Spinal cord (tissue), 10 donors: ENCODE data around the gene MYH7B. TPM values are rescaled to one million over a fixed set of nuclear protein-coding genes. Genes with fewer than 3 reads are reported as not detected.
A peak's percentile ranks its signal among the peaks of the same experiment; 100 is the strongest.

Source experiments
- DNase-seq, 6 donors: peaks; one replicate each; pipeline versions ENCODE4 v3.0.0 to v3.0.0-alpha.2; 2013 to 2015; ENCODE audit warnings: low spot score in 6 of 6, low read depth in 4 of 6
- H3K27ac ChIP-seq: one replicate; pipeline ENCODE4 v1.5.1; 2013; ENCODE audit warnings: low read depth, low read length, control low read depth
- H3K27me3 ChIP-seq: one replicate; pipeline ENCODE4 v1.6.1; 2013; ENCODE audit warnings: low read length; ENCODE audit not compliant: control insufficient read depth, insufficient read depth
- H3K36me3 ChIP-seq: one replicate; pipeline ENCODE4 v1.6.1; 2013; ENCODE audit warnings: low read length; ENCODE audit not compliant: control insufficient read depth, insufficient read depth
- H3K4me1 ChIP-seq: one replicate; pipeline ENCODE4 v1.6.1; 2013; ENCODE audit warnings: low read length; ENCODE audit not compliant: control insufficient read depth, insufficient read depth
- H3K4me3 ChIP-seq: one replicate; pipeline ENCODE4 v1.5.1; 2013; ENCODE audit warnings: low read depth, low read length, control low read depth
- H3K9me3 ChIP-seq: one replicate; pipeline ENCODE4 v1.6.1; 2013; ENCODE audit warnings: low read length; ENCODE audit not compliant: control insufficient read depth, insufficient read depth
- WGBS: methylation state at CpG from one replicate; pipeline ENCODE4 v1.1.5; 2013; ENCODE audit warnings: missing lambda C conversion rate; ENCODE audit not compliant: insufficient coverage; 5-methylcytosine and 5-hydroxymethylcytosine counted together
- polyA plus RNA-seq, 2 donors: library from polyadenylated mRNA; unstranded; fragments of 120-200 nt; gene quantifications; one replicate each; pipeline ENCODE4 v1.2.1, GENCODE V29; 2013; ENCODE audit not compliant: insufficient read length in 2 of 2
- small RNA-seq: library from RNA; depleted of rRNA; stranded (forward); fragments of <200 nt; gene quantifications from one replicate; pipeline ENCODE3, GENCODE V24; 2014; ENCODE audit warnings: low replicate concordance
- total RNA-seq, 2 donors: library from RNA; depleted of rRNA in 1 of 2; stranded (reverse); fragments of 120-200 nt in 1 of 2; fragments of >200 nt in 1 of 2; gene quantifications; one replicate each; pipeline versions ENCODE4 v1.2.3 to v1.2.4, GENCODE V29; 2013 to 2014
- donor health status: healthy.

Gene MYH7B
- total and polyA plus RNA-seq, 4 donors: 0.89 to 6.4 (median 3.5) TPM

DNA sequence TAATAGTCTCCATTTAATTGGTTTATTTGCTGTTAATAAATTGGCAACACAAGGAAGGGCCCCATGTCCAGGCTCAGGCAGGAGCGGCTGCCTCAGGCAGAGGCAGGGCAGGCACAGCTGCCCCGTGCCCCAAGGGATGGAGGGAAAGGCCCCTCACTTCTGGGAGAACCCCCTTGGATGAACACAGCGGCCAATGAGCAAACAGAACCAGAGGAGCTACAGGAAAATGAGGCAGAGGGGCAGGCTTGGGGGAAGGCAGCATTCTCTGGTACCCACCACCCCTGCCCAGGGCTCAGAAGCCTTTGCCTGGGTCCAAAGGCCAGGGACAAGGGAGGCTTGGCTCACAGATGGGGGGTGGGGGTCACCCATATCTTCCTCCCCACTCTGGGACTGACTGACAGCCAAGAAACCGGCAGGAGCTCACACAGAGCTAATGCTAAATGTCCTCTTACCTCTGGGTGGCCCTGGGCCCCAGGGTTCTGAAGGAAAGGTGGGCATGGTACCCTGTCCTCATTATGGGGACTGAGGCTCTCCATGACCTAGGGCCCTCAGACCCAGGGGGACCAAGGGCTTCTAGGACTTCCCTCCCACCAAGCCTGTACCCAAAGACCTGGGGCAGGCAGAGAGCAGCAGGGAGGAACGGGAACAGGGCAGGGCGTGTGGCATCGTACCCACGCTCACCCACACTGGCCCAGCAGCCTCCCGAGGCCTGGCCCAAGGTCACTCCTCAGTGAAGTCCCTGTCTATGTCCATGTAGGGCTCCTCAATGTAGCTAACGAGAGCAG, 47.0 kb downstream of the MYH7B start:
- Histone ChIP-seq H3K9me3 (no peaks in the 10 kb centered on the region), H3K36me3 (peaks cover 97% of the 10 kb centered on the region), H3K4me1 (peaks cover 2% of the 10 kb centered on the region), H3K4me3 (no peak overlapping the region), H3K27me3 (no peaks in the 10 kb centered on the region), H3K27ac (no peak overlapping the region)
- DNase-seq: no peak
- WGBS: 89% methylated on average over 10 of the region's 10 CpGs

DNA sequence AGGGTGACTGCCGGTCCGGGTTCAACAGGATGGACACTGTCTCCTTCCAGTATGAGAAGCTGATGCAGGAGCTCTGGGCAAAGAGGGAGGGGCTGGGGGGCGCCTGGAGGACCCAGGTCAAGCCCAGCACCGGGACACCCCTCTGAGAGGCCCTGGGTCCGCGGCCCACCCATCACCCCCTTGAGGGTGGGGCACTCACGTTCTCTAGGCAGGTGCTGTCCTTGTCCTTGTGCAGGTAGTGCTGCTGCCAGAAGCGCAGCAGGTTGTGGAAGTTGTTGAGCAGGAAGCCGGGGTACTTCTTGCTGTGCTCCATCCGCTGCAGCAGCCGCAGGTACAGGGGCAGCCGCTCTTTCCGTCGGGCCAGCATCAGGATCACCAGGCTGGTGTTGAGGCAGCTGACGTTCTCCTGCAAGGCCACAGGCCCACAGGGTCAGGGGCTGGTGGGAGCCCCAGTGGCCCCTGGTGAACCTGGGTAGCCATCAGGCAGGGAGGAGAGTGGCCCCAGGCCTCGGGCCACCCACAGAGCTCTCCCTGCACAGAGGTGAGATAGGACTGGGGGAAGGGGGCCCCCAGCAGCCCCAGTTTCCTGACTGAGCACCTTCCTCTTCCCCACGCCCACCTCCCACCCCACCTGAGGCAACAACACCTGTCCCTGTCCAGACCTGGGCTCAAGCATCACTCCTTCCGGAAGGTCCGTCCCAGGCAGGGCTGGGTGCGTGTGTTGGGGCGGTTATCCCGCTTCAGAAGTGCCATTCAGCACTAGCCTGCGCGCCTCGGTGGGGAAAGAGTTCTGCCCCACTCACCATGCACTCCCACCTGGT, 47.8 kb downstream of the MYH7B start:
- WGBS: 96% methylated on average over 25 of the region's 25 CpGs
- no peak overlapping the region for H3K27ac ChIP-seq

DNA sequence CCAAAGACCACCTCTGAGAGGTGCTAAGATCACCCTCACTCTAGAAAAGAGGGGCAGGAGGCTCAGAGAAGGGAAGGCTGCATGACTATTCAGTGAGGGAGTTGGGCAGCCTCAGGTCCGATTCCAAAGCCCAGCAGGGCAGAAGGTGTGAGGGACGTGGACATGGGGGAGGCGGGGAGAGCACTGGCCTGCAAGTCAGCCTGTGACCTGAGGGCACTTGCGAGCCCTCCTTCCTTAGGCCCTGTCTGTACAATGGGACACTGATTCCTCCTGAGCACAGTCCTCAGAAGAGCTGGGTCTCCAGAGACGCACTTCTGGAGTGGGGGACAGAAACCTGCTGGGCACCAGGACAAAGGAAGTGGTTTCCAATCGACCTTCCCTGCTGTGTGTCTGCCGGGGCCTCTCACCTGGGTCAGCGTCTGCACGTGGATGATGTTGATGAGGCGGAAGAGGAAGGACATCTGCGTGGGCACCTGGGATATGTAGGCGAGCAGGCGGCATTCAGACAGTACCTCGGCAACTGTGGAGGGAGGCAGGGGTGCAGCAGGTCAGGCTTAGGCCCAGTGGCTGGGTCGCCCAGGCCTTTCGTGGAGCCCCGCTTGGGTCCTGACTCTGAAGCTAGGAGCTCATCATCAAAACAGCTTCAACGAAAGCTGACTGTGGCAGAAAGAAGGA, 48.5 kb downstream of the MYH7B start:
- WGBS: 91% methylated on average over 18 of the region's 18 CpGs
- Histone ChIP-seq H3K4me1 (no peaks in the 10 kb centered on the region), H3K4me3 (no peak overlapping the region), H3K27ac (no peak overlapping the region), H3K27me3 (no peaks in the 10 kb centered on the region), H3K9me3 (no peaks in the 10 kb centered on the region), H3K36me3 (peaks cover 98% of the 10 kb centered on the region)
- DNase-seq: no peak

More for the DNA sequence above, 47.8 kb downstream of the MYH7B start:
- DNase-seq: no peak
- no peaks in the 10 kb centered on the region for H3K4me1 ChIP-seq
- H3K27me3 ChIP-seq: no peaks in the 10 kb centered on the region
- no peaks in the 10 kb centered on the region for H3K9me3 ChIP-seq
- H3K4me3 ChIP-seq: no peak overlapping the region
- peaks cover 98% of the 10 kb centered on the region for H3K36me3 ChIP-seq

DNA sequence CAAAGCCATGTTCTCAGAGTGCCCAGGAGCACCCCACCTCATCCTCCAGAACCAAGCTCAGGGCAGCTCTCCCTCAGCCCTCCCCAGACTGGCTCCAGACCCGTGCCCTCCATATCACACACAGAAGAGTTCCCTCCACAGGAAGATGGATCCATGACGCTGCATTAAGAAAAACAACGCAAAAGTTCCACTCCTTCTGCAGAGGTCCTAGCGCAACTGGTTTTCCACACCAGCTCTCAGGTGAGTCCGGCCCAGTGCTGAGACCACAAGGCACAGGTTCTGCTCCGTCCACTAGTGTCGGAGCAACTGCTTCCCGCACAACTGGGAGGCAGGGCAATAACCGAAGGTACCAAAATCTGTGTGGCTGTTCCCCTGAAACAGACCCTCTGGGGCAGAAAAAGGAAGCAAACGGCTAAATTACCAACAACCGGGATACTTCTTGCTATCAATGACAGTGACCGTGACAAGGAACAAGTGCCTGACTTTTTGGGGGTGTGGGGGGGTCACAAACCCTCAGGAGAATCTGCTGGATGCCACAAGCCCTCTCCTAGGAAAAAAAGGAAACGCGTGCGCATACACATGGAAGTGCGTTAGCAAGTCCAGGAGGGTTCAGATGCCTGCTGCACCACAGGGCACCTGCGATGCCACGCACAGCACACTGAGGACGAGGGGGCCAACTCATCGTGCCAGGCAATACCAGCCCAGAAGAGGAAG, 49.2 kb downstream of the MYH7B start:
- H3K4me1 ChIP-seq: no peaks in the 10 kb centered on the region
- no peak overlapping the region for H3K27ac ChIP-seq
- H3K27me3 ChIP-seq: no peaks in the 10 kb centered on the region
- H3K4me3 ChIP-seq: no peak overlapping the region
- H3K36me3 ChIP-seq: peaks cover 98% of the 10 kb centered on the region
- 89% methylated on average over 20 of the region's 20 CpGs for WGBS
- H3K9me3 ChIP-seq: no peaks in the 10 kb centered on the region
- DNase-seq: no peak

Small RNA genes within 50 kb of the gene (small RNA-seq; reads per million reads assigned to genes)
- 0.73 reads per million, percentile 70 among the genes with 10 or more reads in this experiment for gene MIR499A

Other genes with a start within 250 kb of the MYH7B start
- 10 to 100 TPM; 18.6 to 19.2 TPM for gene NCOA6, start 130.2 kb upstream of the MYH7B start, total RNA-seq
- 10 to 100 TPM; 48.0 to 49.6 TPM for gene NCOA6, start 130.2 kb upstream of the MYH7B start, polyA plus RNA-seq
- gene GGT7, start 83.0 kb upstream of the MYH7B start, total RNA-seq: 10 to 100 TPM; 10.8 to 22.0 TPM
- 10 to 100 TPM; 64.3 to 85.2 TPM for gene GGT7, start 83.0 kb upstream of the MYH7B start, polyA plus RNA-seq
- 10 to 100 TPM; 27.8 to 35.3 TPM for gene ACSS2, start 79.3 kb upstream of the MYH7B start, total RNA-seq
- 10 to 100 TPM; 38.2 to 48.5 TPM for gene ACSS2, start 79.3 kb upstream of the MYH7B start, polyA plus RNA-seq
- gene GSS, start 62 bp upstream of the MYH7B start, total RNA-seq: 10 to 100 TPM; 34.5 to 49.4 TPM
- gene GSS, start 62 bp upstream of the MYH7B start, polyA plus RNA-seq: 10 to 100 TPM; 44.3 to 51.0 TPM
- 10 to 100 TPM; 35.8 to 56.3 TPM for gene TRPC4AP, start 136.9 kb downstream of the MYH7B start, total RNA-seq
- 10 to 100 TPM; 78.9 to 82.2 TPM for gene TRPC4AP, start 136.9 kb downstream of the MYH7B start, polyA plus RNA-seq
- 10 to 100 TPM; 17.2 to 17.4 TPM for gene EDEM2, start 191.5 kb downstream of the MYH7B start, total RNA-seq
- gene EDEM2, start 191.5 kb downstream of the MYH7B start, polyA plus RNA-seq: 10 to 100 TPM; 11.6 to 13.3 TPM
- 10 to 100 TPM; 16.3 to 50.3 TPM for gene PROCR, start 216.2 kb downstream of the MYH7B start, total RNA-seq
- gene PROCR, start 216.2 kb downstream of the MYH7B start, polyA plus RNA-seq: 10 to 100 TPM; 17.5 to 17.8 TPM